A673 (cell line): ENCODE data around the gene MICAL1. TPM values are rescaled to one million over a fixed set of nuclear protein-coding genes. Genes with fewer than 3 reads are reported as not detected.

ENCODE experiments used
- BruUV-seq: library from RNA; stranded (reverse); fragments of 400-500 nt; replicated peaks from 2 replicates; lab custom pipeline; 2021; lab: Mats Ljungman, UMichigan
- CTCF ChIA-PET: fragments of 300-600 bp; sonication (Branson Sonifier 250); formaldehyde crosslinking; loops from one replicate; lab custom pipeline; 2022; ENCODE audit warnings: antibody characterized with exemption; lab: Charles Lee
- POLR2A ChIA-PET: fragments of 300-600 bp; sonication (Branson Sonifier 250); formaldehyde crosslinking; loops from one replicate; lab custom pipeline; 2022; ENCODE audit warnings: antibody characterized with exemption; ENCODE audit not compliant: low non-redundant PET; lab: Charles Lee
- DNase-seq: peaks from one replicate; pipeline ENCODE4 v3.0.0-alpha.2; 2015; ENCODE audit warnings: low spot score
- H3K27ac ChIP-seq: fragments of 200-600 bp; sonication (generic); 2 replicates; pipeline ENCODE4 v1.5.1; 2016; ENCODE audit warnings: mixed run types, low read depth, mild to moderate bottlenecking, mixed read lengths, antibody characterized with exemption, low read length; ENCODE audit not compliant: poor library complexity, severe bottlenecking
- H3K27me3 ChIP-seq: fragments of 200-600 bp; sonication (generic); replicated peaks from 2 replicates; pipeline ENCODE4 v1.6.1; 2017; ENCODE audit warnings: mixed run types, low read depth, mild to moderate bottlenecking, mixed read lengths, antibody characterized with exemption, low read length; ENCODE audit not compliant: insufficient read depth, poor library complexity
- H3K36me3 ChIP-seq: fragments of 200-600 bp; sonication (generic); 2 replicates; pipeline ENCODE4 v1.6.1; 2016; ENCODE audit warnings: mixed run types, mild to moderate bottlenecking, mixed read lengths, antibody characterized with exemption, low read length; ENCODE audit not compliant: insufficient read depth, poor library complexity, severe bottlenecking
- H3K4me1 ChIP-seq: fragments of 200-600 bp; sonication (generic); 2 replicates; pipeline ENCODE4 v1.6.1; 2017; ENCODE audit warnings: mixed run types, mild to moderate bottlenecking, mixed read lengths, antibody characterized with exemption, low read length; ENCODE audit not compliant: insufficient read depth, poor library complexity, severe bottlenecking
- H3K4me3 ChIP-seq: fragments of 200-600 bp; sonication (generic); 2 replicates; pipeline ENCODE4 v1.5.1; 2016; ENCODE audit warnings: low read depth, mixed run types, mild to moderate bottlenecking, mixed read lengths, low read length; ENCODE audit not compliant: poor library complexity, severe bottlenecking
- H3K9me3 ChIP-seq: fragments of 200-600 bp; sonication (generic); 2 replicates; pipeline ENCODE4 v1.6.1; 2016; ENCODE audit warnings: mixed run types, low read depth, mild to moderate bottlenecking, mixed read lengths, antibody characterized with exemption, low read length; ENCODE audit not compliant: poor library complexity, severe bottlenecking
- EZH2 ChIP-seq: fragments of 200-600 bp; sonication (generic); IDR thresholded peaks from 2 replicates; pipeline ENCODE4 v1.6.1; 2017; ENCODE audit warnings: borderline replicate concordance, low read depth, mild to moderate bottlenecking, mixed read lengths, antibody characterized with exemption, low read length; ENCODE audit not compliant: poor library complexity, severe bottlenecking
- intact Hi-C: fragments of 100-400 bp; cut with micrococcal nuclease; formaldehyde crosslinking; loops from one replicate; pipeline ENCODE4 v1.10.0; 2022; ENCODE audit not compliant: unreplicated experiment
- total RNA-seq: library from RNA; stranded (reverse); gene quantifications from 2 replicates; pipeline ENCODE4 v1.2.3, GENCODE V29; 2021
- TF ChIP-seq, protein P1 (sequence below): fragments of 300-800, 200-600 bp; sonication (generic); conservative IDR thresholded peaks from 2 replicates; pipeline ENCODE4 v1.5.1; 2017; ENCODE audit warnings: low read depth, mild to moderate bottlenecking, antibody characterized with exemption, low read length, moderate library complexity, mixed read lengths

MICAL1 gene
- total RNA-seq, 1 experiment from 2014 or later = 4.8 TPM

DNA sequence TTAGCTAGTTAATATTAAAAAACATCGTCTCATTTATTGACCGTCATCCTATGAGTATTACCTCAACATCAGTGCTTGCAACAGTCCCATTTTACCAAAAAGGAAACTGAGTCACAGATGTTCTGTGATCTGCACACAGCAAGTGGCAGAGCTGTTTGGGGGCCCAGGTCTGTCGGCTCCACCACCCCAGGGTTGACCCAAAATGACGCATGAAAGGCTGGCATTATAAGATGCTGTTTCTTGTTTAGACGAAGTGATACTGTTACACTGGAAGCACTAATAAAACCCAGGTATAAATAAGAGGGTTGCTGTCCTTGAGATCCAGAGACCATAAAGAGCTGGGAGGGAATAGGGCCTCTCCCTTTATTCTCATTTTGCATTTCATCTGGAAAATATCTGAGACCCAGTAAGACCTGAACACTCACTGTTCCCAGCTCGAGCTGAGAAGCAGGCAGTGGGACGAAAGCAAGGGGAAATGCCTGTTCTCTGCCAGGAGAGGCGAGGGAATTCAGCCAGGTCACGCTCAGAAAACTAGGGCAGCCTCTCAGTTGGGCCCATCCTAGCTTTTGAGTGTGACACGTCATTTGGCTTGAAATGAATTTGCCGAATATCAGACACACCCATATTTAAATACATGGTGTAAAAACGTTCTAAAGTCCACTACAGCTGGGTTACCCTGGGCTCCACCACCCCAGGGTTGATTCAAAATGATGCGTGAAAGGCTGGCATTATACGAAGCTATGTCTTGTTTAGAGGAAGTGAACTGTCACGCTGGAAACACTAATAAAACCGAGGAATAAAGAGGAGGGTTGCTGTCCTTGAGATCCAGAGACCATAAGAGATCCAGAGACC, 1.4 kb upstream of the MICAL1 start:
- BruUV-seq = no TSS peak

DNA sequence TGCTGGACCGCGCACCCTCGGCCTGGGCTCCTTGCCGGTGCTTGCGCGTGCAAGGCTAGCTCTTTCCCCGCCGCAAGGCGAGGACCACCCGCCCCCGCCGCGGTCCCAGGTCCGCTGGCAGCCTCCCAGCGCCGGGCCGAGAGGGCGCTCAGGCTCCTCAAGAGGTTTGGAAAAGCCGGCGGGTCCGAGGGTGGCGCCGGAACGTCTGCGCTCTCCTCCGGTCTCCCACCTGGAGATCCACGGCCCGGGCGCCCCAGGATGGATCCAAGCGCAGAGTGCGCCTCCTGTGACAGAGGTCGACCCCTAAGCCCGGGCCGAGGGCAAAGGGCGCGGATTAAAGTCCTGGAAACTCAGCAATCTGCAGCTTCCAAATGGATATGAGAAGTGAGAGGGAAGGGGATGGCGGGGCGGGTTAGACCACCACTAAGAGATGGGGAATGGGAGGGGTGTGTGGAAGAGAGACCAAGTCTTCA, 575 bp upstream of the MICAL1 start:
- ChIA-PET CTCF (no interaction called here), POLR2A (no interaction called here)
- Histone ChIP-seq H3K27ac (peak overlapping the region; percentile 59), H3K27me3 (no peaks in the 10 kb centered on the region), H3K9me3 (no peaks in the 10 kb centered on the region), H3K4me3 (peak overlapping the region; percentile 74), H3K36me3 (peaks cover 2% of the 10 kb centered on the region), H3K4me1 (peaks cover 26% of the 10 kb centered on the region)
- TF ChIP-seq, protein P1, sequence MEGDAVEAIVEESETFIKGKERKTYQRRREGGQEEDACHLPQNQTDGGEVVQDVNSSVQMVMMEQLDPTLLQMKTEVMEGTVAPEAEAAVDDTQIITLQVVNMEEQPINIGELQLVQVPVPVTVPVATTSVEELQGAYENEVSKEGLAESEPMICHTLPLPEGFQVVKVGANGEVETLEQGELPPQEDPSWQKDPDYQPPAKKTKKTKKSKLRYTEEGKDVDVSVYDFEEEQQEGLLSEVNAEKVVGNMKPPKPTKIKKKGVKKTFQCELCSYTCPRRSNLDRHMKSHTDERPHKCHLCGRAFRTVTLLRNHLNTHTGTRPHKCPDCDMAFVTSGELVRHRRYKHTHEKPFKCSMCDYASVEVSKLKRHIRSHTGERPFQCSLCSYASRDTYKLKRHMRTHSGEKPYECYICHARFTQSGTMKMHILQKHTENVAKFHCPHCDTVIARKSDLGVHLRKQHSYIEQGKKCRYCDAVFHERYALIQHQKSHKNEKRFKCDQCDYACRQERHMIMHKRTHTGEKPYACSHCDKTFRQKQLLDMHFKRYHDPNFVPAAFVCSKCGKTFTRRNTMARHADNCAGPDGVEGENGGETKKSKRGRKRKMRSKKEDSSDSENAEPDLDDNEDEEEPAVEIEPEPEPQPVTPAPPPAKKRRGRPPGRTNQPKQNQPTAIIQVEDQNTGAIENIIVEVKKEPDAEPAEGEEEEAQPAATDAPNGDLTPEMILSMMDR = no peak
- no peak for TF ChIP-seq EZH2
- no TSS peak for BruUV-seq
- DNase-seq = peak; percentile 21
- intact Hi-C loops = no loop called here

More for the DNA sequence above, 1.4 kb upstream of the MICAL1 start:
- H3K4me3 ChIP-seq = peak overlapping the region; percentile 74
- no peaks in the 10 kb centered on the region for H3K9me3 ChIP-seq
- intact Hi-C loops = no loop called here
- peaks cover 26% of the 10 kb centered on the region for H3K4me1 ChIP-seq
- DNase-seq = no peak
- no peaks in the 10 kb centered on the region for H3K27me3 ChIP-seq
- H3K27ac ChIP-seq = no peak overlapping the region
- peaks cover 8% of the 10 kb centered on the region for H3K36me3 ChIP-seq
- ChIA-PET CTCF (interaction anchor here (0.5 kb wide), 1 partner anchor 12 kb away, joined by 5 read pairs; no protein-coding TSS in a partner anchor), POLR2A (no interaction called here)
- TF ChIP-seq, protein P1 = no peak
- no peak for TF ChIP-seq EZH2

DNA sequence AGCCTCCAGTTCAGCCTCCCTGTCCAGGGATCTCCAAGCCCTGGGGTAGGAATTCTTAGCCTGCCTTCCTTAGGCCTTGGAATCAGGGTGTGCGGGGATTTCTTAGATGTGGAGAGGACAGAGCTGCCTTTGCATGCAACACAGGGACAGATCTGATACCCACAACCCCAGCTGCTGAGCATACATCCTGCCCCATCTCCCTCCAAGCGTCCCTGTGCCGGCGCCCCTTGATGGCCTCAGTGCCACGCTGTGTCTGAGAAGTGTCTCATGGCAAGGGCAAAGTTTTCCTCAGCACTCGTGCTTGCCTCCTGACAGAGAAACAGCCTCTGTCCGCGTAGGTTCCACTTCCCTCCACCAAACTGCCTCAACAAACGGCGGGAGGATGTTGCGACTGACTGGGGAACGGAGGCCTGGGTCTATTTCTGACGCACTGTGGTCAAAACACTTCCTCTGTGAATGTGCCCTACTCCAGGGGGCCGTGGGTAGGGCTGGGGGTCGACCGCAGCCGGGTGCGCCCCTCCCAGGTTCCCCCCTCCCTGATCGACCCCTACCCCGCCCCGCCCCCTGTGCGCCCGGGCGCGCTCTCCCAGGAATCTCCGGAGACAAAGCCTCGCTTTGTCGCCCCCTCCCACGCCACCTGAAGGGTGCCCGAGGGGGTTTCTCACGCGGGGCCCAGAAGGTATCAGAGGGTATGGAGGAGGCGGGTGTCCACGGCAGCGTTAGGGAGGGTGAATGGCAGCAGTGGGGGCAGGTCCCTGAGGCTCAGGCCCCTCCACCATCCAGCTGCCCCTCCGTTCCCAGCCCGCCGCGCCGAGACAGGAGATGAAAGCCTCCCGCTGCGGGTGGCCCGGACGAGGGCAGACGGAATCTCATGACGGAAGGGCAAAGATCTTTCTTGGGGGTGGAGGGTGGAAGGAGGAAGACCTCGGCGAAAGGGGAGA, 806 bp downstream of the MICAL1 start:
- no TSS peak for BruUV-seq
- DNase-seq = peak; percentile 21
- peaks cover 26% of the 10 kb centered on the region for H3K4me1 ChIP-seq
- no peaks in the 10 kb centered on the region for H3K36me3 ChIP-seq
- CTCF ChIA-PET = interaction anchor here (0.6 kb wide), 1 partner anchor 1022 kb away, joined by 6 read pairs; the partner anchor contains the start of gene SLC22A16
- intact Hi-C loops = no loop called here
- TF ChIP-seq, protein P1 = no peak
- TF ChIP-seq EZH2 = no peak
- H3K9me3 ChIP-seq = no peaks in the 10 kb centered on the region
- peak overlapping the region; percentile 37 for H3K27ac ChIP-seq
- POLR2A ChIA-PET = interaction anchor here (0.6 kb wide), 2 partner anchors 105 to 897 kb away, joined by 3 read pairs; no protein-coding TSS in a partner anchor
- H3K27me3 ChIP-seq = no peaks in the 10 kb centered on the region
- H3K4me3 ChIP-seq = peak overlapping the region; percentile 74
